ENCODE measurements around the gene EIF5B. TPM values are rescaled to one million over a fixed set of nuclear protein-coding genes. Genes with fewer than 3 reads are reported as not detected.
"Not testable (repeated sequence)": the region's sequence is repeated elsewhere in the genome, so short reads cannot be mapped to it uniquely, and the experiment has no call there.

The EIF5B gene
- polyA plus RNA-seq, 1 donor from 2014 or later, result 8.0 TPM

DNA sequence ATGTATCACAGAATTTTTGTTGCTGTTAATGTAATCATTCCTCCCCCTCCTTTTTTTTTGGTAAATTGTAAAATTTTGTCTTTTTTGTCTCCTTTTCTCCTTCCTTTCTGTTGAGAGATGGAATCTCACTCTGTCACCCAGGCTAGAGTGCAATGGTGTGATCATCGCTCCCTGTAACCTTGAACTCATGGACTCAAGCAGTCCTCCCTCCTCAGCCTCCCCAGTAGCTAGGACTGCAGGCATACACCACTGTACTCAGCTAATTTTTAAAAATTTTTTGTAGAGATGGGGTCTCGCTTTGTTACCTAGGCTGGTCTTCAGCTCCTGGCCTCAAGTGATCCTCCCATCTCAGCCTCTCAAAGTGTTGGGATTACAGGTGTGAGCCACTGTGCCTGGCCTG is 5.3 kb downstream of the EIF5B start:
- H3K9me3 ChIP-seq (ENCODE audit: low read length), result no peaks in the 10 kb centered on the region
- no peak overlapping the region for H2AFZ ChIP-seq (ENCODE audit: low read depth, low read length)
- H4K20me1 ChIP-seq (ENCODE audit: insufficient read depth), result no peaks in the 10 kb centered on the region
- H3F3A ChIP-seq (ENCODE audit: insufficient read depth, low read length, poor library complexity, severe bottlenecking), result no peaks in the 10 kb centered on the region
- H3K36me3 ChIP-seq (ENCODE audit: insufficient read depth, low read length), result no peaks in the 10 kb centered on the region
- no peak overlapping the region for H3K9ac ChIP-seq (ENCODE audit: low read length)
- H3K4me2 ChIP-seq (ENCODE audit: low read length), result no peak overlapping the region
- peaks cover 54% of the 10 kb centered on the region for H3K79me2 ChIP-seq (replicated peaks; ENCODE audit: insufficient read depth, low read length)
- H3K4me3 ChIP-seq (ENCODE audit: low read length), result no peak overlapping the region
- H3K9me2 ChIP-seq (ENCODE audit: insufficient read depth, low read length), result no peaks in the 10 kb centered on the region
- no peak overlapping the region for H3K27ac ChIP-seq (ENCODE audit: low read length)
- TF ChIP-seq, protein P1, sequence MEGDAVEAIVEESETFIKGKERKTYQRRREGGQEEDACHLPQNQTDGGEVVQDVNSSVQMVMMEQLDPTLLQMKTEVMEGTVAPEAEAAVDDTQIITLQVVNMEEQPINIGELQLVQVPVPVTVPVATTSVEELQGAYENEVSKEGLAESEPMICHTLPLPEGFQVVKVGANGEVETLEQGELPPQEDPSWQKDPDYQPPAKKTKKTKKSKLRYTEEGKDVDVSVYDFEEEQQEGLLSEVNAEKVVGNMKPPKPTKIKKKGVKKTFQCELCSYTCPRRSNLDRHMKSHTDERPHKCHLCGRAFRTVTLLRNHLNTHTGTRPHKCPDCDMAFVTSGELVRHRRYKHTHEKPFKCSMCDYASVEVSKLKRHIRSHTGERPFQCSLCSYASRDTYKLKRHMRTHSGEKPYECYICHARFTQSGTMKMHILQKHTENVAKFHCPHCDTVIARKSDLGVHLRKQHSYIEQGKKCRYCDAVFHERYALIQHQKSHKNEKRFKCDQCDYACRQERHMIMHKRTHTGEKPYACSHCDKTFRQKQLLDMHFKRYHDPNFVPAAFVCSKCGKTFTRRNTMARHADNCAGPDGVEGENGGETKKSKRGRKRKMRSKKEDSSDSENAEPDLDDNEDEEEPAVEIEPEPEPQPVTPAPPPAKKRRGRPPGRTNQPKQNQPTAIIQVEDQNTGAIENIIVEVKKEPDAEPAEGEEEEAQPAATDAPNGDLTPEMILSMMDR (IDR thresholded peaks at IDR 0.05; ENCODE audit: poor library complexity, severe bottlenecking), result no peak
- no peak for TF ChIP-seq RAD21 (conservative IDR thresholded peaks at IDR 0.05)
- no peak for TF ChIP-seq SMC3 (conservative IDR thresholded peaks at IDR 0.05; ENCODE audit: poor library complexity)
- TF ChIP-seq POLR2AphosphoS5 (IDR thresholded peaks at IDR 0.05), result no peak
- TF ChIP-seq TAF1 (IDR thresholded peaks at IDR 0.05; ENCODE audit: low read depth), result no peak
- no peak for TF ChIP-seq MXI1 (conservative IDR thresholded peaks at IDR 0.05; ENCODE audit: poor library complexity, severe bottlenecking)
- no peak for TF ChIP-seq EZH2 (IDR thresholded peaks at IDR 0.05; ENCODE audit: borderline replicate concordance, insufficient read depth, low read length, poor library complexity, severe bottlenecking)
- TF ChIP-seq, protein P2, sequence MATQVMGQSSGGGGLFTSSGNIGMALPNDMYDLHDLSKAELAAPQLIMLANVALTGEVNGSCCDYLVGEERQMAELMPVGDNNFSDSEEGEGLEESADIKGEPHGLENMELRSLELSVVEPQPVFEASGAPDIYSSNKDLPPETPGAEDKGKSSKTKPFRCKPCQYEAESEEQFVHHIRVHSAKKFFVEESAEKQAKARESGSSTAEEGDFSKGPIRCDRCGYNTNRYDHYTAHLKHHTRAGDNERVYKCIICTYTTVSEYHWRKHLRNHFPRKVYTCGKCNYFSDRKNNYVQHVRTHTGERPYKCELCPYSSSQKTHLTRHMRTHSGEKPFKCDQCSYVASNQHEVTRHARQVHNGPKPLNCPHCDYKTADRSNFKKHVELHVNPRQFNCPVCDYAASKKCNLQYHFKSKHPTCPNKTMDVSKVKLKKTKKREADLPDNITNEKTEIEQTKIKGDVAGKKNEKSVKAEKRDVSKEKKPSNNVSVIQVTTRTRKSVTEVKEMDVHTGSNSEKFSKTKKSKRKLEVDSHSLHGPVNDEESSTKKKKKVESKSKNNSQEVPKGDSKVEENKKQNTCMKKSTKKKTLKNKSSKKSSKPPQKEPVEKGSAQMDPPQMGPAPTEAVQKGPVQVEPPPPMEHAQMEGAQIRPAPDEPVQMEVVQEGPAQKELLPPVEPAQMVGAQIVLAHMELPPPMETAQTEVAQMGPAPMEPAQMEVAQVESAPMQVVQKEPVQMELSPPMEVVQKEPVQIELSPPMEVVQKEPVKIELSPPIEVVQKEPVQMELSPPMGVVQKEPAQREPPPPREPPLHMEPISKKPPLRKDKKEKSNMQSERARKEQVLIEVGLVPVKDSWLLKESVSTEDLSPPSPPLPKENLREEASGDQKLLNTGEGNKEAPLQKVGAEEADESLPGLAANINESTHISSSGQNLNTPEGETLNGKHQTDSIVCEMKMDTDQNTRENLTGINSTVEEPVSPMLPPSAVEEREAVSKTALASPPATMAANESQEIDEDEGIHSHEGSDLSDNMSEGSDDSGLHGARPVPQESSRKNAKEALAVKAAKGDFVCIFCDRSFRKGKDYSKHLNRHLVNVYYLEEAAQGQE (IDR thresholded peaks at IDR 0.05; ENCODE audit: borderline replicate concordance), result no peak
- TF ChIP-seq EP300 (conservative IDR thresholded peaks at IDR 0.05; ENCODE audit: poor library complexity, severe bottlenecking), result no peak
- no peaks in the 10 kb centered on the region for H3K27me3 ChIP-seq (ENCODE audit: insufficient read depth, low read depth, low read length)

DNA sequence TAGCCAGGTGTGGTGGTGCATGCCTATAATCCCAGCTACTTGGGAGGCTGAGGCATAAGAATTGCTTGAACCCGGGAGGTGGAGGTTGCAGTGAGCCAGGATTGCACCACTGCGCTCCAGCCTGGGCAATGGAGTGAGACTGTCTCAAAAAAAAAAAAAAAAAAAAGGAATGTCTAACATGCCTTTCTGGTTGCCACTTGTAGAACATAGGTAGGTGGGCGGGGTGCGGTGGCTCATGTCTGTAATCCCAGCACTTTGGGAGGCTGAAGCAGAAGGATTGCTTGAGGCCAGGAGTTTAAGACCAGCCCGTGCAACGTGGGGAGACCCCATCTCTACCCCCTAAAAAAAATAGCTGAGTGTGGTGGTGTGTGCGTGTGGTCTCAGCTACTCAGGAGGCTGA is 8.3 kb downstream of the EIF5B start:
- H3K27ac ChIP-seq (ENCODE audit: low read length); H3K27me3 ChIP-seq (ENCODE audit: insufficient read depth, low read depth, low read length); H4K20me1 ChIP-seq (ENCODE audit: insufficient read depth); H3K9me3 ChIP-seq (ENCODE audit: low read length); H3K9me2 ChIP-seq (ENCODE audit: insufficient read depth, low read length); H3K36me3 ChIP-seq (ENCODE audit: insufficient read depth, low read length); H3F3A ChIP-seq (ENCODE audit: insufficient read depth, low read length, poor library complexity, severe bottlenecking); H3K4me3 ChIP-seq (ENCODE audit: low read length); H3K9ac ChIP-seq (ENCODE audit: low read length); H3K4me2 ChIP-seq (ENCODE audit: low read length); H2AFZ ChIP-seq (ENCODE audit: low read depth, low read length): not testable (repeated sequence)
- peaks cover 39% of the 10 kb centered on the region for H3K79me2 ChIP-seq (replicated peaks; ENCODE audit: insufficient read depth, low read length)

DNA sequence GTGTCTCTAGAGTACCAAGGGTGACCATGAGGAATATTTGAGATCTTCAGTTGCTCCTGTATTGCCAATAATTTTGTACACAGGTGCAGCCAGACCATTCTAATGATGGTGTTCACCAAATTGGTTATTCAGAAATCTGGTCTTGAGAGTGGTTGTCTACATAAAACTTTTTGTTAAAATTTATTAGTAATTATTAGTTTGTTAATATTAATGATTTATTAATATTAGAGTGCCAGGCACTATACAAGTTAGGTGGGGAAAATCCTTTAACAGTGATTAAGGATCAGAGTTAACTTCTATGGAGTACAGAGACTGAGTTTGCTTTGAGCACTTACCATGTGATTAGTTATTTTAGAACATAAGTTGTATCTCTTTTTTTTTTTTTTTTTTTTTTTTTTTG is 9.0 kb downstream of the EIF5B start:
- Histone ChIP-seq H3F3A (ENCODE audit: insufficient read depth, low read length, poor library complexity, severe bottlenecking) (no peaks in the 10 kb centered on the region), H3K36me3 (ENCODE audit: insufficient read depth, low read length) (no peaks in the 10 kb centered on the region), H3K79me2 (replicated peaks; ENCODE audit: insufficient read depth, low read length) (peaks cover 33% of the 10 kb centered on the region), H4K20me1 (ENCODE audit: insufficient read depth) (no peaks in the 10 kb centered on the region), H3K4me2 (ENCODE audit: low read length) (no peak overlapping the region), H3K9me2 (ENCODE audit: insufficient read depth, low read length) (no peaks in the 10 kb centered on the region), H3K27ac (ENCODE audit: low read length) (no peak overlapping the region), H3K27me3 (ENCODE audit: insufficient read depth, low read depth, low read length) (no peaks in the 10 kb centered on the region), H3K9me3 (ENCODE audit: low read length) (no peaks in the 10 kb centered on the region), H2AFZ (ENCODE audit: low read depth, low read length) (no peak overlapping the region), H3K9ac (ENCODE audit: low read length) (no peak overlapping the region), H3K4me3 (ENCODE audit: low read length) (no peak overlapping the region)
- TF ChIP-seq POLR2AphosphoS5 (IDR thresholded peaks at IDR 0.05), result no peak
- no peak for TF ChIP-seq TAF1 (IDR thresholded peaks at IDR 0.05; ENCODE audit: low read depth)
- TF ChIP-seq, protein P1 (IDR thresholded peaks at IDR 0.05; ENCODE audit: poor library complexity, severe bottlenecking), result no peak
- no peak for TF ChIP-seq RAD21 (conservative IDR thresholded peaks at IDR 0.05)
- no peak for TF ChIP-seq SMC3 (conservative IDR thresholded peaks at IDR 0.05; ENCODE audit: poor library complexity)
- no peak for TF ChIP-seq MXI1 (conservative IDR thresholded peaks at IDR 0.05; ENCODE audit: poor library complexity, severe bottlenecking)
- TF ChIP-seq, protein P2 (IDR thresholded peaks at IDR 0.05; ENCODE audit: borderline replicate concordance), result no peak
- TF ChIP-seq EZH2 (IDR thresholded peaks at IDR 0.05; ENCODE audit: borderline replicate concordance, insufficient read depth, low read length, poor library complexity, severe bottlenecking), result no peak
